GM21390 (cell line): Measurements from ENCODE around the gene HOXC13.

Source experiments
- ATAC-seq: cut with Tn5 transposase; IDR thresholded peaks from one replicate; pipeline ENCODE4 v1.9.1; 2021; ENCODE audit not compliant: unreplicated experiment

HOXC13 gene

DNA sequence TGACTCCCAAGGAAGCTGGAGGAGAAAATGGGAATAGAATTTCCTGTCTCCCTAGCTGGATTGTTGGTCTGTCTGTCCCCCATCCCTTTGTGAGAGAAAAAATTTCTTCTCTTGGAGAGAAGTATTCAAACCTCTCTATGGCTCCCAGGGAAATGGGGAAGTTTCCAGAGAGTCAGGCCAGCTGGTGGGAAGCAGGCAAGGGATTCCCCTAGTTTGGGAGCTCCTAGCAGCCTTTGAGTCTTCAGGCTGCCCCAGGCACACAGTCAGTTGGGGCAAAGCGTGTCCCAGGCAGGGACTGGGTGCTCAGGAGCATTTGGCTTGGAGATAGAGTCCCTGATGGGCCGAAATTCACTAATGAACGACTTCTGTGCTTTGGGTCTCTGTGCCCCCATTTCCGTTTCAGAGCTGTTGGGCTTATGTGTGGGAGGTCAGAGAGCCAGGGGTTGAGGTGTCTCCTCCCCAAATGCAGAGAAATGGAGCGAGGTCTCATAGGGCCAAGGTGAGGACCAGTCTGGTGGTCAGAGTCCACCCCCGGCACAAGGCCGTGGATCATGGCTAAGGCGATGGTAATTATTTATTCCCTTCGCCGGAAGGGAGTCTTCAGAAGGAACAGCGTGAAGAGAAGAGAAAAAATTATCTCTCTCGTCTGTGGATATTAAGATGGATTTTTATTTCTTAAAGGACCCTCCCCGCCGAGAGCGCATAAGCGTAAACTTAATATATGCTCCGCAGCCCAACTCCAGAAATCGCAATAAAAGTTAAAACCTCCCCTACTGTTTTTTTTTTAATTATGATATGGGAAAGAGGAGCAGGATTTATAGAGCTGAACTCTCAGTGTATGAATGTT, 54.8 kb downstream of the HOXC13 start:
- ATAC-seq: no peak

DNA sequence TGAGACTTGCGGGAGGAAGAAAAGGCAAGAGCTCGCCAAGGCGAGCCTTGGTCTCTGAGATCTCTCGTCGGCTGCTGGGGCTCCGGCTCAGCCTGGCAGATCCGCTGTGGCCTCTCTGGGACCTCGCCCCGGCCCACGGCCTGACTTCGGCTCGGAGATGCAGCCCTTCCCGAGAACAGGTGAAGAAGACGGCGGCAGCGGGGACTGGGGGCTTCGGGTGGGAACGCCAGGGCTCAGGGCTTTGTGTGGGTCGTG, 55.3 kb downstream of the HOXC13 start:
- ATAC-seq: no peak

DNA sequence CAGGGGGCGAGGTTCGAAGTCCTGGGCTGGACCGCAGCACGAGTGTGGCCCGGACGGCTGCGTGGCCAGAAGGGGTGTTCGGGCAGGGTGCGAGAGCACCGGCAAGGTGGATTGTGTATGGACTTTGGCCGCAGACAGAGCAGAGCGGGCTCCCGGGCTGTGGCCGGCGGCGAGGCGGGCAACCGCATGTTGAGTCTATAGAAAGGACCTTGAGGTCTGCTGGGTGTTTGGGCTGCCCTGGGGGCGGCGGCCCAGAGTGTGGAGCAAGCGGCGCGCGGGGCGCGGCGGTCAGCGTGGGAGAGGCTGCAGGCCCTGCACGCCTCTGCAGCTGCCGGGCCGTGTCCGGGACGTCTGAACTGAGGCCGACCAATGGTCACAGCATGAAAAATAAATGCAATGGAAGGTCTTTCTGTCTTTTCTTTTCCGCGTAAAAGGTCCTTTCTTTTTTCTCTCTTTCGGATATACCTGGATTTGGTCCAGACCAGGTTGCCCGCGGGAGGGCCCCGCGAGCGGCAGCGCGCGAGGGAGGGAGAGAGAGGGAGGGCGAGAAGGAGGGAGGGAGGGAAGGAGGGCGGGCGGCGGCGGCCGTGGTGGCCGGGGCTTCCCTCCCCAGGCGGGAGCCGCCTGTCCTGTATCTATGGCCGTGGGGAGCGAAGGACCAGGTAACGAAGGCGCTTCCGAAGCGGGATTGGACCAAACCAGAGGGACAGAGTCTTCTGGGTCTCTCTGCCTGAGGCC, 55.8 kb downstream of the HOXC13 start:
- no peak for ATAC-seq

DNA sequence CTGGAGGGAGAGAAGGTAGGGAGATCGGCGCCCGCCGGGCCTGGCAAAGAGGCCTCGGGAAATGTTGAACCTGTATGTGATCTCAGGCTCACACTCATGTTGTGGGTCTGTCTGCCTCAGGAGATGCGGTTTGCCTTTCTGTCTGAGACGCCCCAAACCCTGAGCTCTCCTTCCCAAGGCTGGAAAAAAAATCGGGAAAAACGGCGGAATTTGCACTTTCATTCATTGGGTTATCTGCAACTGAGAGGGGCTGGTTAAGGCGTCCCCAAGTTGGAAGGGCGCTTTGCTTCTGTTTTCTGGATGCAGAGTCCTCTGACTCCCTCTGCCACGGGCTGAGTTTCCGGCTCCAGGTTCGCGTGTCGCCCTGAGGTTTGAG, 56.4 kb downstream of the HOXC13 start:
- no peak for ATAC-seq

- ATAC-seq: no peak
Observed at GRCh38 chr12:53995378-53996239, 57.0 kb downstream of the HOXC13 start.
